ENCODE data around the gene SAMD4A. TPM values are rescaled to one million over a fixed set of nuclear protein-coding genes. Genes with fewer than 3 reads are reported as not detected.

SAMD4A gene
- total RNA-seq, 1 experiment from 2014 or later, result 9.6 TPM

DNA sequence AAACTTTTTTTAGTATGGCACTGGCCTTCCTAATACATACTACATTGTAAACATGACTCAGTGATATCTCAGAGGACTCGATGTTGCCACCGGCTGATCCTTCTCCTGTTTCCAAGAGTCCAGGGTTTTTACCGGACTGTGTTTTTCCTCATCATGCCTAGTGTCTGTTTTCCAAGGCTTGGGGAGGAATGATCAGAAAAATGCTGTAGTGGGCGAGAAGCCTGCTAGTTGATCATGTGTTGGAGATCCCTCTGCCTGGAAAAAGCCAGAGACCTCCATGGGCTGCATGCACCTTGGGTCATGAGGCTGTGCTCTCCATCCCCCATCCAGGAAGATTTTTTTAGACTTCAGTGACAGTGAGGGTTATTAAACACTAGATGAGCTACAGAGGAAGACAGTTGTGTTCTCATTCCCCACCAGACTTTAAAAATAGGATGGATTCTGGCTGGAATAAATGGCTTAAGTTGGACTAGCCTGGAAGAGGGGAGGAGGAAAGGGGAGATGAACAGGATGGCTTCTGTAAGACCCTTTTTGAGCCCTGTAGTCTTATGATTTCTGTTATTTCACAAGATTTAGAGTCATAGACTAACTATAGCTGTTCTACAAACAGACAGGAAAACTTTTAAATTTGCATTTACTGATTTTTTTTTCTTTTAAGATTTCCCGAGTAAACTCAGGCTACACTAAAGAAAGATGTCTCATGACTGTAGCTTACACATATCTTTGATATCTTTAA lies 145.7 kb downstream of the SAMD4A start:
- Histone ChIP-seq H3T11ph (ENCODE audit: low read length) (no peak overlapping the region), H3K56ac (ENCODE audit: insufficient read length, low read depth, low read length) (no peak overlapping the region), H2AK5ac (ENCODE audit: insufficient read length, low read length) (no peak overlapping the region), H3K27me3 (ENCODE audit: insufficient read depth, low read length) (no peaks in the 10 kb centered on the region), H3K27ac (ENCODE audit: insufficient read length, low read depth, low read length) (no peak overlapping the region), H2AFZ (ENCODE audit: low read length) (no peak overlapping the region), H2BK20ac (ENCODE audit: low read depth, low read length, poor library complexity, severe bottlenecking) (no peak overlapping the region), H3K9me3 (ENCODE audit: control insufficient read depth, low read depth, low read length) (no peaks in the 10 kb centered on the region), H3K79me1 (ENCODE audit: insufficient read depth, low read depth, low read length, poor library complexity, severe bottlenecking) (no peaks in the 10 kb centered on the region), H3K4ac (ENCODE audit: low read depth, low read length) (no peak overlapping the region), H2BK12ac (ENCODE audit: insufficient read length, low read depth, low read length) (no peak overlapping the region), H3K4me1 (ENCODE audit: insufficient read depth, low read length) (no peaks in the 10 kb centered on the region), H2BK120ac (ENCODE audit: low read depth, low read length, poor library complexity, severe bottlenecking) (no peak overlapping the region), H3K18ac (ENCODE audit: insufficient read length, low read depth, low read length) (no peak overlapping the region), H4K5ac (ENCODE audit: insufficient read length, low read depth, low read length) (no peak overlapping the region), H3K23me2 (ENCODE audit: insufficient read length, low read depth, low read length, poor library complexity, severe bottlenecking) (no peaks in the 10 kb centered on the region), H2BK5ac (ENCODE audit: insufficient read length, low read length) (no peak overlapping the region), H3K9ac (ENCODE audit: extremely low read depth, insufficient read length, low read length) (no peak overlapping the region), H2BK15ac (ENCODE audit: low read depth, low read length) (no peak overlapping the region), H4K20me1 (ENCODE audit: control insufficient read depth, insufficient read depth, insufficient read length) (no peaks in the 10 kb centered on the region), H3K14ac (ENCODE audit: insufficient read depth, low read length) (0 out of 2 replicates have a peak overlapping the region, but pooled peaks have one; percentile 43), H4K8ac (replicated peaks; ENCODE audit: insufficient read length, low read depth, low read length) (no peak overlapping the region), H3K79me2 (ENCODE audit: insufficient read depth, low read length) (no peaks in the 10 kb centered on the region), H4K91ac (ENCODE audit: insufficient read length, low read depth, low read length) (no peak overlapping the region), H3K23ac (ENCODE audit: insufficient read length, low read depth, low read length) (no peak overlapping the region), H3K4me2 (ENCODE audit: insufficient read depth, insufficient read length, low read length) (no peak overlapping the region)
- WGBS (ENCODE audit: extremely low coverage, insufficient read length, low lambda C conversion rate), result no CpG with 5 or more reads among the region's 5 CpGs
- no peaks in the 10 kb centered on the region; the same call in 1 of the 2 replicates for H3K27me3 Mint-ChIP-seq (ENCODE audit: low read depth)
- no peak overlapping the region for H3K4me3 Mint-ChIP-seq
- TF ChIP-seq, protein P1, sequence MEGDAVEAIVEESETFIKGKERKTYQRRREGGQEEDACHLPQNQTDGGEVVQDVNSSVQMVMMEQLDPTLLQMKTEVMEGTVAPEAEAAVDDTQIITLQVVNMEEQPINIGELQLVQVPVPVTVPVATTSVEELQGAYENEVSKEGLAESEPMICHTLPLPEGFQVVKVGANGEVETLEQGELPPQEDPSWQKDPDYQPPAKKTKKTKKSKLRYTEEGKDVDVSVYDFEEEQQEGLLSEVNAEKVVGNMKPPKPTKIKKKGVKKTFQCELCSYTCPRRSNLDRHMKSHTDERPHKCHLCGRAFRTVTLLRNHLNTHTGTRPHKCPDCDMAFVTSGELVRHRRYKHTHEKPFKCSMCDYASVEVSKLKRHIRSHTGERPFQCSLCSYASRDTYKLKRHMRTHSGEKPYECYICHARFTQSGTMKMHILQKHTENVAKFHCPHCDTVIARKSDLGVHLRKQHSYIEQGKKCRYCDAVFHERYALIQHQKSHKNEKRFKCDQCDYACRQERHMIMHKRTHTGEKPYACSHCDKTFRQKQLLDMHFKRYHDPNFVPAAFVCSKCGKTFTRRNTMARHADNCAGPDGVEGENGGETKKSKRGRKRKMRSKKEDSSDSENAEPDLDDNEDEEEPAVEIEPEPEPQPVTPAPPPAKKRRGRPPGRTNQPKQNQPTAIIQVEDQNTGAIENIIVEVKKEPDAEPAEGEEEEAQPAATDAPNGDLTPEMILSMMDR (conservative IDR thresholded peaks at IDR 0.05), result no peak
- H3K4me1 Mint-ChIP-seq, result peaks cover 0 to 3% of the 10 kb centered on the region in 2 experiments; a peak in 2 of 4 replicates
- DNase-seq, result no peak
- H3K27ac Mint-ChIP-seq, result no peak overlapping the region
- no peaks in the 10 kb centered on the region for H3K36me3 Mint-ChIP-seq (ENCODE audit: insufficient read depth in 1 of 3, low read depth in 3 of 3)
- no peaks in the 10 kb centered on the region; a peak in 2 of 5 replicates for H3K9me3 Mint-ChIP-seq
